WI38 (cell line): Measurements from ENCODE around the gene ESYT2.

Experiments used
- H3K4me3 ChIP-seq: 2 replicates; pipeline ENCODE4 v1.5.1; 2011; ENCODE audit warnings: low read depth, mild to moderate bottlenecking, control low read depth, low read length
- CTCF ChIP-seq: IDR thresholded peaks from 2 replicates; pipeline ENCODE4 v1.5.1; 2012; ENCODE audit warnings: low read depth, mild to moderate bottlenecking, control low read depth, low read length

The ESYT2 gene

DNA sequence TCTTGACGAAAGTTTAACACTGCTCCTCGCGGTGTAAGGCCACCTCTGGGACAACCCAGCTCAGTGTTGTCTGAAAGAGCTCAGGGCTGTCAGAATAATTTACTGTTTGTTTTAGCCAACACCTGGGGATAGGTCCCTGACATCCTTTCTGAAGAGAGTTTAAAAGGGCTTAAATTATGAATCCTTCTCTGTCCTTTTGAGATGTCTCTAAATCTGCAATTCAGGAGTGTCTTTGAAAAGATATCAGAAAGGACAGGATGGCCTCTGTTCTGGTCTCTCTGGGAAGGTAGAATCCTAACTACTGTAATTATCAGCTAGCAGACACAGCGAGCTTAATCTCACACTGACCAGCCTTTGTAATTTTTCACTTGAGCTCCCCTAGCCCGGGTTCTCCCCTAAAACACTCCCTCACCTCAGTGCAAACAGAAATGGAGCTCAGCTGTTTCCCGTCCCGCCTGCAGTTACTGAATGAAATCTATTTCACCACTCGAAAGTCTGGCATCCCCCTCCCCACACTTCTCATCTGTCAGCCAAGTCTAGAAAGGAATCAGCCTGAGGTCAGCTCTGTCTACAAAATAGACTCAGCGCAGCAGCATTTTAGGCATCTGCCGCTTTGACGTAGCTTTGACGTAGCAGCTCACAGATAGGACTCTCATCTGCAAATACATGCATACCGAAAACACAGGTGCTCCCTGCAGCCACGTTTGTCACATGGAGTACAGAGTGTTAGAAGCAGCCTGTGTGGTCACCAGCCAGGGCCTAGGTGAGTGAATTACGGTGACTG is 31.9 kb upstream of the ESYT2 start:
- H3K4me3 ChIP-seq = no peak overlapping the region
- TF ChIP-seq CTCF = no peak

DNA sequence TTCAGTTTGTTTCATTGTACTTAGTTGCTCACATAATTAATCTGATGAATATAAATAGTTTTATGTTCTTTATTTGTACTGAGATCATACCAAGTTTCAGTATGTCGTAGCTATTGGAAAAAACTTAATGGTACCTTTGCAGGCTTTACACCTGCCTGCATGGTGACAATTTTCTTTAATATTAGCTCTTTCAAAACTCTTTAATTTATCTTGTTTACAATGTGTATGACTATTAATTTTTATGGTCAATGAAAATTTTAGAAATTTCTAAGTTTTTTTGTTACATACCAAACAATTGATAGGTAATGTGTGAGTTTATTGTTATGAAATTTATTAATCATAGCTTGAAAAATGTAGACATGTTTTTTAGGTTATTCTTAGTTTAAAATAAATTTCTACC is 31.1 kb upstream of the ESYT2 start:
- no peak overlapping the region for H3K4me3 ChIP-seq

GRCh38 chr7:158858592-158859503 is 29.5 kb upstream of the ESYT2 start:
- H3K4me3 ChIP-seq = no peak overlapping the region

More for the DNA sequence above, 31.1 kb upstream of the ESYT2 start:
- TF ChIP-seq CTCF = no peak

DNA sequence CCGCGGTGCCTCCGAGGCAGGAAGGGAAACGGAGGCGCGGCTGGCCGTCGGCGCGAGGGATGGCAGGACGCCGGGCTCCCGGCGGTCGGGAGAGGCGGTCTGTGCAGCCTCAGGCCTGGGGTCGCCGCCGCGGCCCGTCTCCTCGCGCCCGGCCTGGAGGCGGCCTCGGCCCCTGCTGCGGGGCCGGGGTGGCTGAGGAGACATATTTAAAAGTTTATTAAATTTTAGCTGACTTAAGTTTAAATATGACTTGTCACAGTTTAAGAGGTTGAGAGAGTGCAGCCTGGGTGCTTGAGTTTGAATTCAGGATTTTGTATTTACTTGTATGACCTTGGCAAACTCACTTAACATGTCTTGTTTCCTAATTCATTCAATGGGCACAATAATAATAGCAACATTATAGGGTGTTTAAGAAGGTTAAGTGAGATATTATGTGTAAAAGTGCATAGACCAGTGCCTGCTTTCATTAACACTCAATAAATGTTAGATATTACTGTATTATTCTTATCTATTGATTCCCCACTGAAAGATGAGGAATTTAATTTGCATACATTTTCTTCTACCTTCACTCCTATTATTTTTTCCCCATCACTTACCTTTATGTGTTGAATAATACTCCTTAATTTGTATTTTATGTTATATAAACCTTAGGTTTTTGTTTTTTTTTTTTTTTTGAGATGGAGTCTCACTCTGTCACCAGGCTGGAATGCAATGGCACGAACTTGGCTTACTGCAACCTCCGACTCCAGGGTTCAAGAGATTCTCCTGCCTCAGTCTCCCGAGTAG is 27.8 kb upstream of the ESYT2 start:
- peak overlapping the region; percentile 82 for H3K4me3 ChIP-seq
- TF ChIP-seq CTCF = no peak

More at GRCh38 chr7:158858592-158859503, 29.5 kb upstream of the ESYT2 start:
- TF ChIP-seq CTCF = no peak

GRCh38 chr7:158854681-158855081 is 25.4 kb upstream of the ESYT2 start:
- no peak overlapping the region for H3K4me3 ChIP-seq

GRCh38 chr7:158850545-158851102 is 21.3 kb upstream of the ESYT2 start:
- H3K4me3 ChIP-seq = no peak overlapping the region
- TF ChIP-seq CTCF = no peak

More at GRCh38 chr7:158854681-158855081, 25.4 kb upstream of the ESYT2 start:
- no peak for TF ChIP-seq CTCF
